Mesothelial cell of epicardium (in vitro differentiated cells): ENCODE measurements around the gene PIGS. TPM values are rescaled to one million over a fixed set of nuclear protein-coding genes. Genes with fewer than 3 reads are reported as not detected.
"Not testable (repeated sequence)": the region's sequence is repeated elsewhere in the genome, so short reads cannot be mapped to it uniquely, and the experiment has no call there.

ENCODE experiments used
- DNase-seq, 2 experiments: peaks; one replicate each; pipeline ENCODE4 v3.0.0; 2021; ENCODE audit warnings: low spot score in 2 of 2; ENCODE audit not compliant: unreplicated experiment in 2 of 2
- H3K27ac Mint-ChIP-seq: 2 replicates; pipeline ENCODE4 v1.8.0; 2021; ENCODE audit warnings: mixed read lengths
- H3K27me3 Mint-ChIP-seq: 2 replicates; pipeline ENCODE4 v1.8.0; 2021; ENCODE audit warnings: low read depth, mixed read lengths
- H3K36me3 Mint-ChIP-seq: 2 replicates; pipeline ENCODE4 v1.8.0; 2021; ENCODE audit warnings: mixed read lengths
- H3K4me1 Mint-ChIP-seq: 2 replicates; pipeline ENCODE4 v1.8.0; 2021; ENCODE audit warnings: mixed read lengths
- H3K4me3 Mint-ChIP-seq: 2 replicates; pipeline ENCODE4 v1.8.0; 2021; ENCODE audit warnings: mild to moderate bottlenecking, moderate library complexity, mixed read lengths
- H3K9me3 Mint-ChIP-seq: 2 replicates; pipeline ENCODE4 v1.8.0; 2021; ENCODE audit warnings: mixed read lengths
- total RNA-seq: library from RNA; stranded (reverse); gene quantifications from 3 replicates; pipeline ENCODE4 v1.2.1, GENCODE V29; 2021
- TF ChIP-seq, protein P1 (sequence below): fragments of 200-600 bp; sonication (generic); IDR thresholded peaks from one replicate; pipeline ENCODE4 v1.5.0; 2021; ENCODE audit warnings: antibody characterized with exemption; ENCODE audit not compliant: unreplicated experiment

The PIGS gene
- total RNA-seq, 1 donor from 2014 or later, result 80.7 TPM

DNA sequence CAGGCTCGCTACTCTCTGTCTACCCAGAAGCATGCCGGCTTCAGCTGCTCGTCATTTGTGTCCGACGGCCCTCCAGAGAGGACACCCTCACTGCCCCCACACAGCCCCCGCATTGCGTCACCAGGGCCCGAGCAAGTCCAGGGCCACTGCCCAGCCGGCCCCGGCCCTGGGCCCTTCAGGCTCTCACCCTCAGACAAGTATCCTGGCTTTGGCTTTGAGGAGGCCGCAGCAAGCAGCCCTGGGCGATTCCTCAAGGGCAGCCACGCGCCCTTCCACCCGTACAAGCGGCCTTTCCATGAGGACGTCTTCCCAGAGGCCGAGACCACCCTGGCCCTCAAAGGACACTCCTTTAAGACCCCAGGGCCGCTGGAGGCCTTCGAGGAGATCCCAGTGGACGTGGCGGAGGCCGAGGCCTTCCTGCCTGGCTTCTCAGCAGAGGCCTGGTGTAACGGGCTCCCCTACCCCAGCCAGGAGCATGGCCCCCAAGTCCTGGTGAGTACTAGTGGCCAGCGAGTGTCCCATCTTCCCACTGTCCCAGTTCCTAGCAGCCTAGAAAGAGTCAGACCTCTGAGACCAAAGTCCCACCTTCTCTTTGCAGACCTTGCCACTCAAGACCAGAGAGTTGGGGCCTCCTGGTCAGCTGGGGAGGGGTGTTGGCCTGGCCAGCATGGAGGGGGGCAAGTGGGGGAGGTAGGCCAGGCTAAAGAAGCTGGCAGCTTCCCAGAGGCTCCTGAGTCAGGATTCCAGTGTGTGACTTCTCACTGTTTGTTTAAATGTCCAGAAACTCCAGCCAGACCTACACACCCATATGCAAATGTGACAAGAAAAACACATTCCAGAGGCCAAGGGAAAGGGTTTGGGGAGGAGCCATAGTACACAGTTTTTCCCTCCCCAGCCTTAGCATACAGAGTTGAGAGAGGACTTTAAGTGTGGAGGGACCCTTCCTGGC lies 46.6 kb downstream of the PIGS start:
- H3K9me3 Mint-ChIP-seq, result no peaks in the 10 kb centered on the region
- H3K27me3 Mint-ChIP-seq, result no peaks in the 10 kb centered on the region
- TF ChIP-seq, protein P1, sequence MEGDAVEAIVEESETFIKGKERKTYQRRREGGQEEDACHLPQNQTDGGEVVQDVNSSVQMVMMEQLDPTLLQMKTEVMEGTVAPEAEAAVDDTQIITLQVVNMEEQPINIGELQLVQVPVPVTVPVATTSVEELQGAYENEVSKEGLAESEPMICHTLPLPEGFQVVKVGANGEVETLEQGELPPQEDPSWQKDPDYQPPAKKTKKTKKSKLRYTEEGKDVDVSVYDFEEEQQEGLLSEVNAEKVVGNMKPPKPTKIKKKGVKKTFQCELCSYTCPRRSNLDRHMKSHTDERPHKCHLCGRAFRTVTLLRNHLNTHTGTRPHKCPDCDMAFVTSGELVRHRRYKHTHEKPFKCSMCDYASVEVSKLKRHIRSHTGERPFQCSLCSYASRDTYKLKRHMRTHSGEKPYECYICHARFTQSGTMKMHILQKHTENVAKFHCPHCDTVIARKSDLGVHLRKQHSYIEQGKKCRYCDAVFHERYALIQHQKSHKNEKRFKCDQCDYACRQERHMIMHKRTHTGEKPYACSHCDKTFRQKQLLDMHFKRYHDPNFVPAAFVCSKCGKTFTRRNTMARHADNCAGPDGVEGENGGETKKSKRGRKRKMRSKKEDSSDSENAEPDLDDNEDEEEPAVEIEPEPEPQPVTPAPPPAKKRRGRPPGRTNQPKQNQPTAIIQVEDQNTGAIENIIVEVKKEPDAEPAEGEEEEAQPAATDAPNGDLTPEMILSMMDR, result no peak
- H3K27ac Mint-ChIP-seq, result peak overlapping the region; percentile 85
- H3K36me3 Mint-ChIP-seq, result no peaks in the 10 kb centered on the region
- peaks cover 20% of the 10 kb centered on the region for H3K4me1 Mint-ChIP-seq
- no peak for DNase-seq
- H3K4me3 Mint-ChIP-seq, result no peak overlapping the region

DNA sequence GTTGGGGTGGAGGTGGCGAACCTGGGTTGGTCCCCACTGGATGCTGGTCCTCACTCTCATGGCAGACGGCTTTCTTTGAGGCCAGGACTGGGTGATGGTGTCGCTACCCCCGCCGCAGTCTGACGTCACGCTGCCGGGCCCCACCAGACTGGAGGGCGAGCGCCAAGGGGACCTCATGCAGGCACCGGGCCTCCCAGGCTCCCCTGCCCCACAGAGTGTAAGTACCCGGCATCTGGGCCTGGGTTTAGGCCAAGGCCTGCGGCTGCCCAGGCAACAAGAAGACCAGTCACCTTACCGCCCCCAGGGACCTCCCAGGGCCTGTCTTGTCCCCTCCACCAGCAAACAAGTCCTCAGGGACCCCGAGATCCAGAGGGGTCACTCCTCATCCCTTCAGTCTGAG lies 47.4 kb downstream of the PIGS start:
- Mint-ChIP-seq H3K27ac (no peak overlapping the region), H3K27me3 (peaks cover 2% of the 10 kb centered on the region), H3K4me3 (no peak overlapping the region), H3K36me3 (no peaks in the 10 kb centered on the region), H3K9me3 (no peaks in the 10 kb centered on the region), H3K4me1 (peaks cover 20% of the 10 kb centered on the region)
- TF ChIP-seq, protein P1, result no peak
- no peak for DNase-seq

- TF ChIP-seq, protein P1, result no peak
- Mint-ChIP-seq H3K27ac (no peak overlapping the region), H3K36me3 (no peaks in the 10 kb centered on the region), H3K4me3 (no peak overlapping the region), H3K27me3 (peaks cover 6% of the 10 kb centered on the region), H3K4me1 (peaks cover 20% of the 10 kb centered on the region), H3K9me3 (no peaks in the 10 kb centered on the region)
- DNase-seq, result no peak
Observed at GRCh38 chr17:28523186-28523585, 48.1 kb downstream of the PIGS start.

- not testable (repeated sequence) for H3K27ac Mint-ChIP-seq, H3K4me3 Mint-ChIP-seq, H3K36me3 Mint-ChIP-seq
Observed at GRCh38 chr17:28522281-28522680, 49.0 kb downstream of the PIGS start.

DNA sequence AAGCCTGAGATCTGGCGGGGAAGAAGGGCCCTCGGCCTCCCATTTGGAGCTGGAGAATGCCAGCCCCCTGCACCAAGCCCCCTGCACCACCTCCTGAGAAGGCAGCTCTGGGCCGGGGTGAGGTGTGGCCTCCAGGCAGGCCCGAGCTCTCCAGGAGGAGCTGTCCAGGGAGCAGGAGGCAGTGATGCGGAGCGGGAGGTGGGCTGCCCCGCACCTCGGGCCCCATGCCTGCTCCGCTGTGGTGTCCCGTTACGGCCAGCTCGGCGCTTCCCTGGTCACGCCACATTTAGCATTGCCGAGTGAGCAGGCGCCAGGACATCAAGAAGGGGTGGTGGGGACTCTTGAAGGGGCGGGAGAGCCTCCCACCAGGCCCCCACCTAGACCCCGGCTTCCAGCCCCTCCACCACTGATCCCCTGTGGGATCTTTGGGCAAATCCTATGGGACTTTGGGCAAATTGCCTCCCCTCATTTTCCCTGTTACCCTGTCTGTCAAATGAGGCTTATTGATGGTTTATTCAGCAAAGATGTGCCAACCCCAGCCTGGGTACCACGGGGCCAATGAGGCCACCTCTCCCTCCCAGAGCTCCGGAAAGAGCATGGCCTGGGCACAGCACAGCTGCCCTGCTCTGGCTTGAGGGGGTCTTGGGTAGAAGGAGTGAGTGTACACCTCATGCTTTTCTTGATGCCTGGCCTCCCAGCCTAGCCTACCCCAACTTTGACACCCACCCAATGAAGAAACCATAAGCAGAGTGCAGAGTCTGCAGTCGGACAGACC lies 49.8 kb downstream of the PIGS start:
- Mint-ChIP-seq H3K4me1 (peaks cover 17% of the 10 kb centered on the region), H3K27ac (no peak overlapping the region), H3K27me3 (peaks cover 6% of the 10 kb centered on the region), H3K9me3 (no peaks in the 10 kb centered on the region), H3K36me3 (no peaks in the 10 kb centered on the region), H3K4me3 (no peak overlapping the region)
- DNase-seq, result no peak
- TF ChIP-seq, protein P1, result no peak

More at GRCh38 chr17:28522281-28522680, 49.0 kb downstream of the PIGS start:
- not testable (repeated sequence) for H3K27me3 Mint-ChIP-seq, H3K9me3 Mint-ChIP-seq, DNase-seq
- H3K4me1 Mint-ChIP-seq, result peaks cover 18% of the 10 kb centered on the region

DNA sequence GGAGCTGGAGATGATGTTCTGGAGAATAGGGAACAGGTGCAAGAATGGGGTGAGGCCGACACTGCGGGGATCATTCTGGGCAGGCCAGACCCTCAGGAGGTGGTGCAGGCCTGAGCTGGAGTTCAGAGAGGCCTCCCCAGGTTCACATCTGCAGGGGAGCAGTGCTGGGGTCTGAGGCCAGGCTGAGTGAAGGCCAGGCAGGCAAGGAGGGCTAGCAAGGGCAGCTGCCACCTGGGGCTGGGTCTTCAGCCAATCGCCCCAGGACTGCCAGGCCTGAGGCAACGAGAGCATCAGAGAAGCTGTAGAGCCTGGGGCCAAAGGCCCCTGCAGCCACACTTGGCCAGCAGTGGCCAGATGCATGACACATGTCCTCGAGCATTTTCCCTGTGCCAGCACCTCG lies 50.6 kb downstream of the PIGS start:
- no peak overlapping the region for H3K27ac Mint-ChIP-seq
- H3K27me3 Mint-ChIP-seq, result peaks cover 6% of the 10 kb centered on the region
- peaks cover 12% of the 10 kb centered on the region for H3K4me1 Mint-ChIP-seq
- no peaks in the 10 kb centered on the region for H3K36me3 Mint-ChIP-seq
- no peaks in the 10 kb centered on the region for H3K9me3 Mint-ChIP-seq
- DNase-seq, result no peak
- TF ChIP-seq, protein P1, result no peak
- no peak overlapping the region for H3K4me3 Mint-ChIP-seq
